HG02763 (cell line): ENCODE measurements around the gene TRABD2B.

Source experiments
- ATAC-seq: cut with Tn5 transposase; IDR thresholded peaks from one replicate; pipeline ENCODE4 v1.9.1; 2021; ENCODE audit warnings: mild to moderate bottlenecking, moderate library complexity; ENCODE audit not compliant: unreplicated experiment

TRABD2B gene

GRCh38 chr1:47783638-47784496, 213.3 kb downstream of the TRABD2B start:
- no peak for ATAC-seq

GRCh38 chr1:47782414-47783166, 214.6 kb downstream of the TRABD2B start:
- ATAC-seq = no peak

GRCh38 chr1:47781171-47781959, 215.8 kb downstream of the TRABD2B start:
- no peak for ATAC-seq

- no peak for ATAC-seq
These were observed 216.7 kb downstream of the TRABD2B start for GRCh38 chr1:47780469-47780995.

- ATAC-seq = no peak
These were observed 217.6 kb downstream of the TRABD2B start for GRCh38 chr1:47779613-47780012.

GRCh38 chr1:47778280-47778679, 218.9 kb downstream of the TRABD2B start:
- ATAC-seq = no peak

- no peak for ATAC-seq
These were observed 219.9 kb downstream of the TRABD2B start for GRCh38 chr1:47777322-47777721.

GRCh38 chr1:47776667-47777131, 220.5 kb downstream of the TRABD2B start:
- no peak for ATAC-seq

GRCh38 chr1:47774986-47775834, 222.0 kb downstream of the TRABD2B start:
- no peak for ATAC-seq

GRCh38 chr1:47772960-47773682, 224.1 kb downstream of the TRABD2B start:
- ATAC-seq = no peak

- ATAC-seq = no peak
These were observed 224.9 kb downstream of the TRABD2B start for GRCh38 chr1:47772281-47772680.

- ATAC-seq = no peak
These were observed 225.4 kb downstream of the TRABD2B start for GRCh38 chr1:47771751-47772150.

GRCh38 chr1:47769983-47770382, 227.2 kb downstream of the TRABD2B start:
- no peak for ATAC-seq

- ATAC-seq = no peak
These were observed 227.9 kb downstream of the TRABD2B start for GRCh38 chr1:47769295-47769694.

GRCh38 chr1:47767741-47768100, 229.5 kb downstream of the TRABD2B start:
- ATAC-seq = no peak

GRCh38 chr1:47766832-47767740, 230.1 kb downstream of the TRABD2B start:
- no peak for ATAC-seq

- no peak for ATAC-seq
These were observed 231.3 kb downstream of the TRABD2B start for GRCh38 chr1:47765742-47766485.

- ATAC-seq = no peak
These were observed 231.9 kb downstream of the TRABD2B start for GRCh38 chr1:47765236-47765635.
